GM12878 (cell line): ENCODE data around the gene GOLGA5. TPM values are rescaled to one million over a fixed set of nuclear protein-coding genes. Genes with fewer than 3 reads are reported as not detected.

Experiments
- ATAC-seq: fragments of 200-7000 bp; cut with Tn5 transposase; 3 replicates; pipeline ENCODE4 v1.9.1; 2020; ENCODE audit warnings: mild to moderate bottlenecking, moderate library complexity
- BruUV-seq: library from RNA; stranded (reverse); fragments of 400-500 nt; replicated peaks from 2 replicates; lab custom pipeline; 2021; lab: Mats Ljungman, UMichigan
- CTCF ChIA-PET: fragments of 300-600 bp; sonication (Branson Sonifier 250); formaldehyde crosslinking; extraction: SDS; loops from one replicate; lab custom pipeline; 2021; ENCODE audit warnings: inconsistent platforms; lab: Yijun Ruan, JAX
- POLR2A ChIA-PET: fragments of 350-600 bp; formaldehyde crosslinking; extraction: SDS; loops from one replicate; lab custom pipeline; 2021; ENCODE audit warnings: inconsistent platforms; lab: Charles Lee
- RAD21 ChIA-PET: fragments of 300-600 bp; sonication (Branson Sonifier 250); formaldehyde crosslinking; loops from one replicate; lab custom pipeline; 2023; ENCODE audit warnings: antibody characterized with exemption; ENCODE audit not compliant: unreplicated experiment; lab: Charles Lee
- SMC1A ChIA-PET: fragments of 300-600 bp; sonication (Branson Sonifier 250); formaldehyde crosslinking; loops from one replicate; lab custom pipeline; 2023; ENCODE audit not compliant: unreplicated experiment, uncharacterized antibody; lab: Charles Lee
- DNase-seq: peaks from one replicate; pipeline ENCODE4 v3.0.0-alpha.2; 2011; ENCODE audit warnings: low read depth, low spot score
- FAIRE-seq: peaks from 3 replicates; lab custom pipeline; 2011; peaks lifted over from hg19 to GRCh38; lab: Jason Lieb, UNC
- H2AFZ ChIP-seq: 2 replicates; pipeline ENCODE4 v1.6.0; 2011; ENCODE audit warnings: low read depth, low read length, control low read depth; ENCODE audit not compliant: control insufficient read depth
- H3K27ac ChIP-seq: 2 replicates; pipeline ENCODE4 v1.5.1; 2011; ENCODE audit warnings: control low read depth; ENCODE audit not compliant: control insufficient read depth, insufficient read depth
- H3K27me3 ChIP-seq, 2 experiments: replicated peaks in 1 of 2; 2 replicates each; pipeline versions ENCODE4 v1.6.0 to v1.6.1; 2011; ENCODE audit warnings: low read length in 1 of 2; ENCODE audit not compliant: control insufficient read depth in 2 of 2, insufficient read depth in 2 of 2
- H3K36me3 ChIP-seq, 2 experiments: 2 replicates each; pipeline ENCODE4 v1.5.1; 2011; ENCODE audit warnings: low read length in 1 of 2; ENCODE audit not compliant: control insufficient read depth in 2 of 2, insufficient read depth in 2 of 2
- H3K4me1 ChIP-seq: 2 replicates; pipeline ENCODE4 v1.6.1; 2011; ENCODE audit warnings: mild to moderate bottlenecking, low read length, moderate library complexity, mixed read lengths; ENCODE audit not compliant: control insufficient read depth, insufficient read depth
- H3K4me2 ChIP-seq: 2 replicates; pipeline ENCODE4 v1.6.0; 2011; ENCODE audit warnings: control low read depth; ENCODE audit not compliant: control insufficient read depth, insufficient read depth
- H3K4me3 ChIP-seq: fragments of 200-600 bp; sonication (generic); 2 replicates; pipeline ENCODE4 v1.5.1; 2016
- H3K79me2 ChIP-seq: 2 replicates; pipeline ENCODE4 v1.6.0; 2011; ENCODE audit warnings: low read length; ENCODE audit not compliant: control insufficient read depth, insufficient read depth
- H3K9ac ChIP-seq: 2 replicates; pipeline ENCODE4 v1.8.0; 2011; ENCODE audit warnings: low read length, control low read depth, mixed read lengths; ENCODE audit not compliant: control insufficient read depth, insufficient read depth
- H3K9me3 ChIP-seq: replicated peaks from 3 replicates; pipeline ENCODE4 v1.5.1; 2011; ENCODE audit warnings: mild to moderate bottlenecking, low read length; ENCODE audit not compliant: control insufficient read depth, insufficient read depth
- H4K20me1 ChIP-seq: 2 replicates; pipeline ENCODE4 v1.6.0; 2011; ENCODE audit not compliant: control insufficient read depth, insufficient read depth
- ESRRA ChIP-seq: IDR thresholded peaks from 2 replicates; pipeline ENCODE4 v1.6.1; 2012; ENCODE audit warnings: mild to moderate bottlenecking, low read length, improper control_type of control experiment
- IKZF1 ChIP-seq: fragments of 450-650 bp; conservative IDR thresholded peaks from 2 replicates; pipeline ENCODE4 v1.6.1; 2017; ENCODE audit warnings: antibody characterized with exemption, mild to moderate bottlenecking
- NBN ChIP-seq: fragments of 450-650 bp; IDR thresholded peaks from 2 replicates; pipeline ENCODE4 v1.6.1; 2016
- NR2C1 ChIP-seq: fragments of 450-650 bp; IDR thresholded peaks from 2 replicates; pipeline ENCODE4 v1.6.1; 2017; ENCODE audit warnings: antibody characterized with exemption, mild to moderate bottlenecking, moderate library complexity
- RAD21 ChIP-seq: IDR thresholded peaks from 2 replicates; pipeline ENCODE4 v1.6.1; 2011; ENCODE audit warnings: mild to moderate bottlenecking, low read depth, low read length, moderate library complexity; ENCODE audit not compliant: insufficient read depth
- RFX5 ChIP-seq: IDR thresholded peaks from 2 replicates; pipeline ENCODE4 v1.6.1; 2011; ENCODE audit warnings: low read depth, low read length, improper control_type of control experiment
- SMAD5 ChIP-seq: IDR thresholded peaks from 2 replicates; pipeline ENCODE4 v1.6.1; 2016; ENCODE audit warnings: antibody characterized with exemption, low read depth
- ZNF622 ChIP-seq: fragments of 450-650 bp; IDR thresholded peaks from 2 replicates; pipeline ENCODE4 v1.6.1; 2017; ENCODE audit warnings: mild to moderate bottlenecking, inconsistent platforms
- WGBS: methylation state at CpG from one replicate; pipeline ENCODE4 v1.1.6; 2016; ENCODE audit warnings: low lambda C conversion rate; ENCODE audit not compliant: insufficient replicate concordance, insufficient coverage; ENCODE audit errors: missing lambda C conversion rate; 5-methylcytosine and 5-hydroxymethylcytosine counted together
- in situ Hi-C: fragments of 300-500 bp; cut with MboI; formaldehyde crosslinking; loops from 9 replicates; pipeline ENCODE4 v1.14.3; 2018; ENCODE audit warnings: mixed read lengths
- intact Hi-C: fragments of 100-400 bp; cut with micrococcal nuclease; formaldehyde crosslinking; loops from one replicate; pipeline ENCODE4 v1.14.2; 2022; ENCODE audit not compliant: unreplicated experiment
- polyA plus RNA-seq, 11 experiments: library from polyadenylated mRNA; depleted of rRNA in 4 of 11; unstranded in 6 of 11; stranded (reverse) in 5 of 11; fragments of >200 nt; fragmentation: Nextera tagmentation in 4 of 11; fragmentation: Illumina TruSeq in 1 of 11; extraction: Ambion mirVana in 4 of 11; extraction: Trizol in 1 of 11; gene quantifications; 1 replicate in 1 of 11; 2 replicates in 10 of 11; pipeline versions ENCODE4 v1.2.1 to v1.2.3, GENCODE V29; 2011 to 2016; ENCODE audit warnings: inconsistent platforms in 2 of 11, missing spikeins in 2 of 11, low read depth in 1 of 11
- total RNA-seq, 4 experiments: library from RNA; depleted of rRNA in 3 of 4; stranded (reverse); fragments of >200 nt in 3 of 4; fragmentation: Illumina TruSeq in 1 of 4; extraction: Trizol in 1 of 4; gene quantifications; 2 replicates each; pipeline versions ENCODE4 v1.2.1 to v1.2.3, GENCODE V29; 2013 to 2021

The GOLGA5 gene
- total and polyA plus RNA-seq, 10 of the 15 experiments (the other 5 are each of a cell fraction or from before 2014, with no cell fraction given) = 10.9 to 30.1 (median 19.7) TPM

- Histone ChIP-seq H3K79me2 (no peaks in the 10 kb centered on the region), H3K9ac (no peak overlapping the region), H3K36me3 (no peaks in the 10 kb centered on the region), H3K4me1 (peaks cover 30% of the 10 kb centered on the region), H3K27me3 (peaks cover 0 to 2% of the 10 kb centered on the region in 2 experiments; a peak in 2 of 4 replicates), H2AFZ (no peak overlapping the region), H3K27ac (no peak overlapping the region), H4K20me1 (no peaks in the 10 kb centered on the region), H3K4me2 (peak overlapping the region; percentile 12; the same call in 1 of the 2 replicates), H3K9me3 (peaks cover 2% of the 10 kb centered on the region; the same call in 1 of the 3 replicates), H3K4me3 (no peak overlapping the region)
- FAIRE-seq (no peak), ATAC-seq (no peak), DNase-seq (no peak)
- TF ChIP-seq RFX5 = no peak
- no peak for TF ChIP-seq ZNF622
- no peak for TF ChIP-seq IKZF1
- TF ChIP-seq SMAD5 = no peak
- TF ChIP-seq RAD21 = no peak
- no peak for TF ChIP-seq NR2C1
- TF ChIP-seq ESRRA = no peak
- TF ChIP-seq NBN = no peak
- RAD21 ChIA-PET = interaction anchor here (1.4 to 2.3 kb wide), 2 partner anchors 24 to 27 kb away, joined by 3 to 10 read pairs; no protein-coding TSS in a partner anchor
- CTCF ChIA-PET = no interaction called here
- no TSS peak for BruUV-seq
- intact Hi-C loops = no loop called here
- WGBS = 91% methylated on average over 5 of the region's 8 CpGs
- POLR2A ChIA-PET = no interaction called here
- in situ Hi-C loops = loop anchor here (10.0 to 25.0 kb wide), 3 partner anchors 190 to 1412 kb away; no protein-coding TSS in a partner anchor
- SMC1A ChIA-PET = interaction anchor here (0.6 to 2.3 kb wide), 5 partner anchors 7 to 287 kb away, joined by 3 to 10 read pairs (median 5); no protein-coding TSS in a partner anchor
These were observed 19.5 kb upstream of the GOLGA5 start for GRCh38 chr14:92774572-92774971.
